Activated naive CD4-positive, alpha-beta T cell treated with anti-CD3 and anti-CD28 coated beads, Interleukin-2, amount 50 U/mL, for 72 hours (primary cell): ENCODE measurements around the gene SFN. TPM values are rescaled to one million over a fixed set of nuclear protein-coding genes. Genes with fewer than 3 reads are reported as not detected.

Source experiments
- total RNA-seq, 2 donors: library from RNA; stranded (reverse); gene quantifications; one replicate each; pipeline ENCODE4 v1.2.3, GENCODE V29; 2022

SFN gene
- total RNA-seq, 2 donors from 2014 or later: 1.1 to 2.3 TPM

Other genes starting within 250 kb of the SFN start
- 100 to 1,000 TPM; 110 to 116 TPM for gene ARID1A, start 167.1 kb upstream of the SFN start, total RNA-seq
- 10 to 100 TPM; 15.9 to 21.0 TPM for gene PIGV, start 75.2 kb upstream of the SFN start, total RNA-seq
- gene ZDHHC18, start 36.5 kb upstream of the SFN start, total RNA-seq: 10 to 100 TPM; 37.8 to 59.5 TPM
- 10 to 100 TPM; 29.5 to 56.1 TPM for gene GPN2, start 27.1 kb downstream of the SFN start, total RNA-seq
- 10 to 100 TPM; 11.7 to 13.2 TPM for gene GPATCH3, start 37.3 kb downstream of the SFN start, total RNA-seq
- not detected for gene NR0B2, start 50.8 kb downstream of the SFN start, total RNA-seq
- 10 to 100 TPM; 60.5 to 93.7 TPM for gene NUDC, start 58.6 kb downstream of the SFN start, total RNA-seq
- under 1 TPM in 1 of 2 donors, not detected in 1; 0.27 TPM for gene KDF1, start 97.3 kb downstream of the SFN start, total RNA-seq
- under 1 TPM in 1 of 2 donors, not detected in 1; 0.29 TPM for gene TRNP1, start 130.5 kb downstream of the SFN start, total RNA-seq
- under 1 TPM in 1 of 2 donors, not detected in 1; 0.09 TPM for gene TENT5B, start 149.7 kb downstream of the SFN start, total RNA-seq